CD4-positive, alpha-beta T cell (primary cell): ENCODE results near the gene PTPRE. TPM values are rescaled to one million over a fixed set of nuclear protein-coding genes. Genes with fewer than 3 reads are reported as not detected.

Experiments used
- ATAC-seq: fragments of 200-7000 bp; cut with Tn5 transposase; one replicate; pipeline ENCODE4 v1.10.0; 2022; ENCODE audit warnings: mild to moderate bottlenecking; ENCODE audit not compliant: poor library complexity
- CTCF ChIA-PET: fragments of 350-600 bp; sonication (Branson Sonifier 250); formaldehyde crosslinking; loops from one replicate; lab custom pipeline; 2021; ENCODE audit warnings: antibody characterized with exemption, inconsistent platforms; lab: Charles Lee
- POLR2A ChIA-PET: fragments of 350-600 bp; sonication (Branson Sonifier 250); formaldehyde crosslinking; loops from one replicate; lab custom pipeline; 2021; ENCODE audit warnings: antibody characterized with exemption, inconsistent platforms; lab: Charles Lee
- DNase-seq, 14 experiments: peaks; one replicate each; pipeline ENCODE4 v3.0.0-alpha.2; 2013 to 2020; ENCODE audit warnings: mixed read lengths in 2 of 14
- H3K27ac ChIP-seq, 2 donors: one replicate each; pipeline versions ENCODE4 v1.5.1 to v1.7.0; 2013; ENCODE audit warnings: low read length in 2 of 2, low read depth in 1 of 2, mild to moderate bottlenecking in 1 of 2
- H3K27me3 ChIP-seq, 2 experiments: 1 replicate in 1 of 2; 2 replicates in 1 of 2; pipeline versions ENCODE4 v1.6.1 to v1.7.0; 2013; ENCODE audit warnings: low read length in 2 of 2, control low read depth in 1 of 2, mild to moderate bottlenecking in 1 of 2, moderate library complexity in 1 of 2; ENCODE audit not compliant: insufficient read depth in 2 of 2, control insufficient read depth in 1 of 2
- H3K36me3 ChIP-seq: one replicate; pipeline ENCODE4 v1.6.1; 2013; ENCODE audit warnings: low read length, control low read depth; ENCODE audit not compliant: insufficient read depth
- H3K4me1 ChIP-seq: one replicate; pipeline ENCODE4 v1.6.1; 2013; ENCODE audit warnings: low read length, control low read depth; ENCODE audit not compliant: insufficient read depth
- H3K4me3 ChIP-seq: one replicate; pipeline ENCODE4 v1.5.1; 2013; ENCODE audit warnings: mild to moderate bottlenecking, low read length, moderate library complexity
- H3K9me3 ChIP-seq, 2 experiments: 1 replicate in 1 of 2; 2 replicates in 1 of 2; pipeline versions ENCODE4 v1.6.1 to v1.7.0; 2013; ENCODE audit warnings: low read length in 2 of 2, mild to moderate bottlenecking in 2 of 2, control low read depth in 1 of 2, moderate library complexity in 1 of 2; ENCODE audit not compliant: control insufficient read depth in 1 of 2, insufficient read depth in 1 of 2
- H3K27ac Mint-ChIP-seq: one replicate; pipeline ENCODE4 v1.8.0; 2020; ENCODE audit warnings: mixed read lengths
- H3K27me3 Mint-ChIP-seq: one replicate; pipeline ENCODE4 v1.8.0; 2021; ENCODE audit warnings: mixed read lengths
- H3K36me3 Mint-ChIP-seq: one replicate; pipeline ENCODE4 v1.8.0; 2021; ENCODE audit warnings: low read depth, mixed read lengths
- H3K4me1 Mint-ChIP-seq: one replicate; pipeline ENCODE4 v1.8.0; 2021; ENCODE audit warnings: low read depth, mixed read lengths
- H3K4me3 Mint-ChIP-seq: one replicate; pipeline ENCODE4 v1.8.0; 2020; ENCODE audit warnings: mild to moderate bottlenecking, mixed read lengths
- H3K9me3 Mint-ChIP-seq: one replicate; pipeline ENCODE4 v1.8.0; 2020; ENCODE audit warnings: mixed read lengths
- CTCF ChIP-seq: fragments of 200-600 bp; IDR thresholded peaks from one replicate; pipeline ENCODE4 v1.8.0; 2022; ENCODE audit warnings: antibody characterized with exemption, mild to moderate bottlenecking
- intact Hi-C, 2 experiments: fragments of 100-400 bp; cut with DNase I in 1 of 2; cut with micrococcal nuclease in 1 of 2; formaldehyde crosslinking; loops; one replicate each; pipeline versions ENCODE4 v1.15.1 to v1.9.0; 2023 to 2025; cut with DNase I, micrococcal nuclease
- total RNA-seq, 174 experiments: library from RNA in 2 of 174; stranded (reverse) in 2 of 174; gene quantifications; one replicate each; pipeline ENCODE4 v1.2.3 and lab custom pipeline; 2021 to 2026

PTPRE gene
- total RNA-seq, 2 experiments from 2014 or later = 47.6 to 55.1 TPM

DNA sequence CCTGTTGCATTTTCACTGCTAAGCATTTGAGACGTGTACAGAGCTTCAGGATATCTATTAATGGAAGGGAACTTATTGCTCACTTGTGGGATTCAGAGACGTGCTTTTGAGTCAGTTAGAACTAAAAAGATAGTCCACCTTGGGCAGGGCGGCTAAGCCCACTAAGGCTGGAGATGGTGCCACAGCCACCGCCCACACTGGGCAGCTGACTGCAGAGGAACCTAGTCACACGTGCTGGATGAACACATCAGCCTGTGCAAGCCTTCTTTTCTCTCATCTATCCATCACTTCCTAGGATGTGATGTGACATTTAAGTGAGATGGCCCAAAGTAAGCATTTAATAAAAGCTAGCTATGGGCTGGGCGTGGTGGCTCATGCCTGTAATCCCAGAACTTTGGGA lies 78.0 kb downstream of the PTPRE start:
- Mint-ChIP-seq H3K36me3 (no peaks in the 10 kb centered on the region), H3K27ac (no peak overlapping the region), H3K4me3 (no peak overlapping the region), H3K27me3 (peaks cover 4% of the 10 kb centered on the region), H3K4me1 (peaks cover 16% of the 10 kb centered on the region), H3K9me3 (peaks cover 3% of the 10 kb centered on the region)
- CTCF ChIA-PET = no interaction called here
- peaks cover 4 to 6% of the 10 kb centered on the region in 2 experiments for H3K9me3 ChIP-seq
- no peaks in the 10 kb centered on the region for H3K27me3 ChIP-seq
- POLR2A ChIA-PET = interaction anchor here (0.6 kb wide), 1 partner anchor 14 kb away, joined by 3 read pairs; no protein-coding TSS in a partner anchor
- H3K27ac ChIP-seq = no peak overlapping the region
- no peaks in the 10 kb centered on the region for H3K36me3 ChIP-seq
- DNase-seq (no peak), ATAC-seq (no peak)
- no peaks in the 10 kb centered on the region for H3K4me1 ChIP-seq
- intact Hi-C loops = no loop called here
- no peak overlapping the region for H3K4me3 ChIP-seq
- TF ChIP-seq CTCF = no peak

- Mint-ChIP-seq H3K4me1 (peaks cover 33% of the 10 kb centered on the region), H3K4me3 (no peak overlapping the region), H3K9me3 (no peaks in the 10 kb centered on the region), H3K36me3 (no peaks in the 10 kb centered on the region), H3K27ac (no peak overlapping the region), H3K27me3 (peaks cover 4% of the 10 kb centered on the region)
- H3K27ac ChIP-seq = no peak overlapping the region
- ChIA-PET POLR2A (no interaction called here), CTCF (no interaction called here)
- H3K27me3 ChIP-seq = peaks cover 0 to 1% of the 10 kb centered on the region in 2 experiments
- H3K4me3 ChIP-seq = no peak overlapping the region
- H3K36me3 ChIP-seq = no peaks in the 10 kb centered on the region
- no peak for TF ChIP-seq CTCF
- ATAC-seq = no peak
- peaks cover 18% of the 10 kb centered on the region for H3K4me1 ChIP-seq
- intact Hi-C loops = no loop called here
- DNase-seq = no peak
- peaks cover 0 to under 1% of the 10 kb centered on the region in 2 experiments for H3K9me3 ChIP-seq
Observed at GRCh38 chr10:127986531-127987466, 79.9 kb downstream of the PTPRE start.

- Mint-ChIP-seq H3K4me3 (no peak overlapping the region), H3K9me3 (no peaks in the 10 kb centered on the region), H3K27me3 (peaks cover 4% of the 10 kb centered on the region), H3K4me1 (peaks cover 35% of the 10 kb centered on the region), H3K27ac (no peak overlapping the region), H3K36me3 (no peaks in the 10 kb centered on the region)
- Histone ChIP-seq H3K9me3 (no peaks in the 10 kb centered on the region), H3K4me3 (no peak overlapping the region), H3K36me3 (no peaks in the 10 kb centered on the region), H3K27ac (no peak overlapping the region), H3K27me3 (peaks cover 0 to 2% of the 10 kb centered on the region in 2 experiments), H3K4me1 (peaks cover 20% of the 10 kb centered on the region)
- no peak for TF ChIP-seq CTCF
- no peak for ATAC-seq
- intact Hi-C loops = no loop called here
- ChIA-PET POLR2A (no interaction called here), CTCF (interaction anchor here (0.9 kb wide), 1 partner anchor 24 kb away, joined by 3 read pairs; no protein-coding TSS in a partner anchor)
- no peak for DNase-seq
Observed at GRCh38 chr10:127987467-127988380, 80.8 kb downstream of the PTPRE start.
